MM.1S (cell line): Measurements from ENCODE around the gene ABCB9.

ENCODE experiments used
- EZH2 ChIP-seq: fragments of 300-600 bp; sonication (generic); optimal IDR thresholded peaks from 2 replicates; pipeline ENCODE3; 2017; ENCODE audit warnings: low read depth, mild to moderate bottlenecking, antibody characterized with exemption, low read length, mixed read lengths
- EZH2phosphoT487 ChIP-seq: fragments of 300-600 bp; sonication (generic); IDR thresholded peaks from 2 replicates; pipeline ENCODE4 v1.6.1; 2018; ENCODE audit warnings: antibody characterized with exemption, low read length
- TF ChIP-seq, protein P1 (sequence below): fragments of 300-600 bp; sonication (generic); IDR thresholded peaks from 2 replicates; pipeline ENCODE4 v1.5.1; 2016; ENCODE audit warnings: antibody characterized with exemption, low read length, mixed read lengths

DNA sequence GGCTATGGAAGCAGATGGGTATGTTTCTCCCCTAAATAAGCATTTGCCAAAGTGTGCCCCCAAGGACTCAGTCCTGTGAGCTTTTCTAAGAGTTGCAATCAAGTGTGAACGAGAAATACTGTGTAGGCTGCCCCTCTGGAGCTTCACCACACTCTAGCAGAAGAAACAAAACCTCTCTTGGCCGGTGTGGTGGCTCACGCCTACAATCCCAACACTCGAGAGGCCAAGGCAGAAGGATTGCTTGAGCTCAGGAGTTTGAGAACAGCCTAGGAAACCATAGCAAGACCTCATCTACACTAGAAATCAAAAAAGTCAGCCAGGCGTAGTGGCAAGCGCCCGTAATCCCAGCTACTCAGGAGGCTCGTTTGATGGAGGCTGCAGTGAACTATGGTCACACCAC lies 80.1 kb downstream of the ABCB9 start:
- TF ChIP-seq, protein P1, sequence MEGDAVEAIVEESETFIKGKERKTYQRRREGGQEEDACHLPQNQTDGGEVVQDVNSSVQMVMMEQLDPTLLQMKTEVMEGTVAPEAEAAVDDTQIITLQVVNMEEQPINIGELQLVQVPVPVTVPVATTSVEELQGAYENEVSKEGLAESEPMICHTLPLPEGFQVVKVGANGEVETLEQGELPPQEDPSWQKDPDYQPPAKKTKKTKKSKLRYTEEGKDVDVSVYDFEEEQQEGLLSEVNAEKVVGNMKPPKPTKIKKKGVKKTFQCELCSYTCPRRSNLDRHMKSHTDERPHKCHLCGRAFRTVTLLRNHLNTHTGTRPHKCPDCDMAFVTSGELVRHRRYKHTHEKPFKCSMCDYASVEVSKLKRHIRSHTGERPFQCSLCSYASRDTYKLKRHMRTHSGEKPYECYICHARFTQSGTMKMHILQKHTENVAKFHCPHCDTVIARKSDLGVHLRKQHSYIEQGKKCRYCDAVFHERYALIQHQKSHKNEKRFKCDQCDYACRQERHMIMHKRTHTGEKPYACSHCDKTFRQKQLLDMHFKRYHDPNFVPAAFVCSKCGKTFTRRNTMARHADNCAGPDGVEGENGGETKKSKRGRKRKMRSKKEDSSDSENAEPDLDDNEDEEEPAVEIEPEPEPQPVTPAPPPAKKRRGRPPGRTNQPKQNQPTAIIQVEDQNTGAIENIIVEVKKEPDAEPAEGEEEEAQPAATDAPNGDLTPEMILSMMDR = no peak
- TF ChIP-seq EZH2phosphoT487 (no peak), EZH2 (no peak)
